WTC11 (cell line): ENCODE measurements around the gene PANX2. TPM values are rescaled to one million over a fixed set of nuclear protein-coding genes. Genes with fewer than 3 reads are reported as not detected.

ENCODE experiments used
- ATAC-seq: fragments of 200-7000 bp; cut with Tn5 transposase; 2 replicates; pipeline ENCODE4 v1.10.0; 2021; ENCODE audit warnings: mild to moderate bottlenecking, moderate library complexity
- CTCF ChIA-PET: fragments of 300-600 bp; sonication (Branson Sonifier 250); formaldehyde crosslinking; loops from one replicate; lab custom pipeline; 2021; ENCODE audit warnings: antibody characterized with exemption; lab: Charles Lee
- POLR2A ChIA-PET: fragments of 350-600 bp; sonication (Branson Sonifier 250); formaldehyde crosslinking; loops from one replicate; lab custom pipeline; 2021; ENCODE audit warnings: antibody characterized with exemption; lab: Charles Lee
- DNase-seq: peaks from one replicate; pipeline ENCODE4 v3.0.0; 2021; ENCODE audit warnings: low spot score
- H3K27ac Mint-ChIP-seq: 2 replicates; pipeline ENCODE4 v1.8.0; 2021; ENCODE audit warnings: mixed read lengths
- H3K27me3 Mint-ChIP-seq: 2 replicates; pipeline ENCODE4 v1.8.0; 2021; ENCODE audit warnings: low read depth, mild to moderate bottlenecking, moderate library complexity, mixed read lengths
- H3K36me3 Mint-ChIP-seq: 2 replicates; pipeline ENCODE4 v1.8.0; 2021; ENCODE audit warnings: mixed read lengths
- H3K4me1 Mint-ChIP-seq: 2 replicates; pipeline ENCODE4 v1.8.0; 2022; ENCODE audit warnings: mixed read lengths
- H3K4me3 Mint-ChIP-seq: 2 replicates; pipeline ENCODE4 v1.8.0; 2021; ENCODE audit warnings: mild to moderate bottlenecking, moderate library complexity, mixed read lengths
- H3K9me3 Mint-ChIP-seq: 2 replicates; pipeline ENCODE4 v1.8.0; 2021; ENCODE audit warnings: mixed read lengths
- CREB1 ChIP-seq: sonication (generic); formaldehyde crosslinking; IDR thresholded peaks from 2 replicates; pipeline ENCODE4 v1.8.0; 2023; ENCODE audit warnings: mild to moderate bottlenecking, missing genetic modification reagents
- FOXP1 ChIP-seq: sonication (generic); formaldehyde crosslinking; IDR thresholded peaks from 2 replicates; pipeline ENCODE4 v1.8.0; 2022; ENCODE audit warnings: missing genetic modification reagents, mild to moderate bottlenecking, moderate library complexity, borderline replicate concordance
- FOXP4 ChIP-seq: sonication (generic); formaldehyde crosslinking; IDR thresholded peaks from 2 replicates; pipeline ENCODE4 v1.8.0; 2022; ENCODE audit warnings: mild to moderate bottlenecking, missing genetic modification reagents
- HMGA2 ChIP-seq: fragments of 250-450 bp; sonication (Bioruptor Pico); IDR thresholded peaks from 2 replicates; pipeline ENCODE4 v1.4.0; 2021; ENCODE audit warnings: mild to moderate bottlenecking, moderate library complexity
- JUN ChIP-seq: sonication (generic); formaldehyde crosslinking; IDR thresholded peaks from 2 replicates; pipeline ENCODE4 v1.8.0; 2023; ENCODE audit warnings: mild to moderate bottlenecking, missing genetic modification reagents
- KAT7 ChIP-seq: sonication (generic); formaldehyde crosslinking; IDR thresholded peaks from 2 replicates; pipeline ENCODE4 v1.8.1; 2023; ENCODE audit warnings: missing genetic modification reagents, mild to moderate bottlenecking, borderline replicate concordance
- NR2C2 ChIP-seq: sonication (generic); formaldehyde crosslinking; IDR thresholded peaks from 2 replicates; pipeline ENCODE4 v1.8.0; 2022; ENCODE audit warnings: mild to moderate bottlenecking, missing genetic modification reagents
- OVOL2 ChIP-seq: fragments of 250-450 bp; sonication (Bioruptor Pico); IDR thresholded peaks from 2 replicates; pipeline ENCODE4 v1.9.0; 2021; ENCODE audit warnings: mild to moderate bottlenecking, borderline replicate concordance
- TCF7 ChIP-seq: sonication (generic); formaldehyde crosslinking; IDR thresholded peaks from 2 replicates; pipeline ENCODE4 v1.8.0; 2022; ENCODE audit warnings: mild to moderate bottlenecking, low read depth, missing genetic modification reagents, moderate library complexity
- TEAD1 ChIP-seq: sonication (generic); formaldehyde crosslinking; IDR thresholded peaks from 2 replicates; pipeline ENCODE4 v1.8.0; 2022; ENCODE audit warnings: mild to moderate bottlenecking, missing genetic modification reagents
- TEAD4 ChIP-seq: sonication (generic); formaldehyde crosslinking; IDR thresholded peaks from 2 replicates; pipeline ENCODE4 v1.8.0; 2022; ENCODE audit warnings: mild to moderate bottlenecking, missing genetic modification reagents
- ZBTB43 ChIP-seq: sonication (generic); formaldehyde crosslinking; IDR thresholded peaks from 2 replicates; pipeline ENCODE4 v1.8.1; 2023; ENCODE audit warnings: mild to moderate bottlenecking, missing genetic modification reagents
- ZNF219 ChIP-seq: sonication (generic); formaldehyde crosslinking; IDR thresholded peaks from 2 replicates; pipeline ENCODE4 v1.8.0; 2023; ENCODE audit warnings: missing genetic modification reagents, mild to moderate bottlenecking, borderline replicate concordance
- ZNF317 ChIP-seq: sonication (generic); formaldehyde crosslinking; IDR thresholded peaks from 2 replicates; pipeline ENCODE4 v1.8.1; 2023; ENCODE audit warnings: low read depth, mild to moderate bottlenecking, moderate library complexity, missing genetic modification reagents, borderline replicate concordance
- total RNA-seq: library from RNA; stranded (reverse); gene quantifications from 3 replicates; pipeline ENCODE4 v1.2.3, GENCODE V29; 2021
- TF ChIP-seq, protein P1 (sequence below): fragments of 250-450 bp; sonication (Bioruptor Pico); IDR thresholded peaks from 2 replicates; pipeline ENCODE4 v1.9.0; 2021; ENCODE audit warnings: moderate library complexity, mild to moderate bottlenecking, inconsistent platforms, borderline replicate concordance
- TF ChIP-seq, protein P2 (sequence below): fragments of 200-600 bp; IDR thresholded peaks from 2 replicates; pipeline ENCODE4 v1.8.0; 2022; ENCODE audit warnings: antibody characterized with exemption
- TF ChIP-seq, protein P3 (sequence below): sonication (generic); formaldehyde crosslinking; IDR thresholded peaks from 2 replicates; pipeline ENCODE4 v1.8.1; 2023; ENCODE audit warnings: mild to moderate bottlenecking, missing genetic modification reagents, borderline replicate concordance

Gene PANX2
- total RNA-seq, 1 experiment from 2014 or later: 10.2 TPM

GRCh38 chr22:50157709-50158375 lies 12.7 kb upstream of the PANX2 start (continued):
- TF ChIP-seq, protein P1, sequence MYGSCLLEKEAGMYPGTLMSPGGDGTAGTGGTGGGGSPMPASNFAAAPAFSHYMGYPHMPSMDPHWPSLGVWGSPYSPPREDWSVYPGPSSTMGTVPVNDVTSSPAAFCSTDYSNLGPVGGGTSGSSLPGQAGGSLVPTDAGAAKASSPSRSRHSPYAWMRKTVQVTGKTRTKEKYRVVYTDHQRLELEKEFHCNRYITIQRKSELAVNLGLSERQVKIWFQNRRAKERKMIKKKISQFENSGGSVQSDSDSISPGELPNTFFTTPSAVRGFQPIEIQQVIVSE (CRISPR knock-in tag): no peak
- TF ChIP-seq OVOL2 (CRISPR knock-in tag) (no peak), TEAD4 (CRISPR knock-in tag) (no peak), TCF7 (CRISPR knock-in tag) (no peak)

DNA sequence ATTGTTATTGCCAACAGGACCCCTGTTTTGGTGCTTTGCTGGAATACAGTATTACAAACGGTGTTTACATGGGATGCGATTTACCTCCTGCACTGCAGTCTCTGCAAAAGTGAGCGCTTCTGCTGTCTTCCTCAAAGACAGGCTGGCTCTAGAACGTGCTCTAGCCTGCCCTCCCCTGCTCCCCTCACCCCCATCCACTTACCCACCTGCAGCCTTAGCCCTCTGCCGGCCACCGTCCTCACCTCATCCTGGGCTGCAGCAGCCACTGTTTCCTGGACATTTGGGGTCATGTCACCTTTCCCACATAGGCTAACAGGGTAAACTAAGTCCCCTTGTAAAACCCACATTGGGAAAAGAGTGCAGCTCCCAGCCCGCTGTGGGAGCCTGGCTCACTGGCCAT lies 9.6 kb upstream of the PANX2 start:
- Mint-ChIP-seq H3K27ac (no peak overlapping the region), H3K36me3 (no peaks in the 10 kb centered on the region), H3K4me1 (peaks cover 7% of the 10 kb centered on the region), H3K9me3 (no peaks in the 10 kb centered on the region), H3K4me3 (no peak overlapping the region), H3K27me3 (no peaks in the 10 kb centered on the region; the same call in 1 of the 2 replicates)
- ChIA-PET CTCF (interaction anchor here (1.1 kb wide), 1 partner anchor 12 kb away, joined by 4 read pairs; no protein-coding TSS in a partner anchor), POLR2A (no interaction called here)
- no peak for TF ChIP-seq OVOL2 (CRISPR knock-in tag)
- no peak for TF ChIP-seq TEAD1 (CRISPR knock-in tag)
- DNase-seq (no peak), ATAC-seq (0 out of 2 replicates have a peak, but pooled peaks have one; percentile 28)

- H3K27me3 Mint-ChIP-seq: no peaks in the 10 kb centered on the region; the same call in 1 of the 2 replicates
- no peak overlapping the region for H3K4me3 Mint-ChIP-seq
- ChIA-PET POLR2A (no interaction called here), CTCF (interaction anchor here (1.1 kb wide), 1 partner anchor 13 kb away, joined by 4 read pairs; no protein-coding TSS in a partner anchor)
- TF ChIP-seq NR2C2 (CRISPR knock-in tag) (no peak), FOXP1 (CRISPR knock-in tag) (peak; percentile 44; the same call in 1 of the 2 replicates), ZNF317 (CRISPR knock-in tag) (no peak)
- no peaks in the 10 kb centered on the region for H3K36me3 Mint-ChIP-seq
- H3K27ac Mint-ChIP-seq: no peak overlapping the region
- peaks cover 7% of the 10 kb centered on the region for H3K4me1 Mint-ChIP-seq
- ATAC-seq (no peak), DNase-seq (no peak)
- H3K9me3 Mint-ChIP-seq: no peaks in the 10 kb centered on the region
Measured at GRCh38 chr22:50161508-50162390, 8.8 kb upstream of the PANX2 start.

DNA sequence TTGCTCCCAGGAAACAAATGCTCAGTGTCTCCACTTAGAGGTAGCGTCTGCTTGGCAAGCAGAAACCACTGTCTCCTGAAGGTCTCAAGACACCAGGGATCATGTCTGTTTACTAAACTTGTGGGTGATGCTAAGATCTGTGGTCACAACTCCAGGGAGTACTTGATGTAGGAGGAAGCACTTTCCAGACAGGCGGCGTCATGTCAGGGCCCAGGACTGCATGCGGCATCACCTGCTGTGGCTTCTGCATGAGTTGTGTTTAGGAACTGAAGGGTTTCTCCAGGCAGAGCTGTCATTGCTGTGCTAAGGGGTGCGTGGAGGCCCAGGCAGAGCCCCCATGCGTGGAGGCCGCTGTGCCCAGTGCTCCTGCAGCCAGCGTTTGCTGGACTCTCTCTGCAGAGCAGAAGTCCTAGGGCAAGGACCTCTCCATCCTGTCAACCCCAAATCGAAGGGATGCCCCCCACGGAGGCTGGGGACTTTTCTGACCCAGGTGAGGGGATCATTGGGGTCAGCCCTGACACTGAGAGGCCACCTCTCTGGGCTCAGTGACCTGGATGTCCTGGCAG lies 8.1 kb upstream of the PANX2 start:
- H3K27ac Mint-ChIP-seq: no peak overlapping the region; the same call in 1 of the 2 replicates
- ChIA-PET POLR2A (no interaction called here), CTCF (interaction anchor here (1.1 to 1.7 kb wide), 2 partner anchors 13 to 20 kb away, joined by 4 read pairs; no protein-coding TSS in a partner anchor)
- TF ChIP-seq CREB1 (CRISPR knock-in tag): no peak
- TF ChIP-seq KAT7: no peak
- no peak for TF ChIP-seq ZNF219
- TF ChIP-seq ZBTB43 (CRISPR knock-in tag): no peak
- TF ChIP-seq, protein P2, sequence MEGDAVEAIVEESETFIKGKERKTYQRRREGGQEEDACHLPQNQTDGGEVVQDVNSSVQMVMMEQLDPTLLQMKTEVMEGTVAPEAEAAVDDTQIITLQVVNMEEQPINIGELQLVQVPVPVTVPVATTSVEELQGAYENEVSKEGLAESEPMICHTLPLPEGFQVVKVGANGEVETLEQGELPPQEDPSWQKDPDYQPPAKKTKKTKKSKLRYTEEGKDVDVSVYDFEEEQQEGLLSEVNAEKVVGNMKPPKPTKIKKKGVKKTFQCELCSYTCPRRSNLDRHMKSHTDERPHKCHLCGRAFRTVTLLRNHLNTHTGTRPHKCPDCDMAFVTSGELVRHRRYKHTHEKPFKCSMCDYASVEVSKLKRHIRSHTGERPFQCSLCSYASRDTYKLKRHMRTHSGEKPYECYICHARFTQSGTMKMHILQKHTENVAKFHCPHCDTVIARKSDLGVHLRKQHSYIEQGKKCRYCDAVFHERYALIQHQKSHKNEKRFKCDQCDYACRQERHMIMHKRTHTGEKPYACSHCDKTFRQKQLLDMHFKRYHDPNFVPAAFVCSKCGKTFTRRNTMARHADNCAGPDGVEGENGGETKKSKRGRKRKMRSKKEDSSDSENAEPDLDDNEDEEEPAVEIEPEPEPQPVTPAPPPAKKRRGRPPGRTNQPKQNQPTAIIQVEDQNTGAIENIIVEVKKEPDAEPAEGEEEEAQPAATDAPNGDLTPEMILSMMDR: no peak
- no peak for TF ChIP-seq FOXP4 (CRISPR knock-in tag)
- TF ChIP-seq HMGA2: no peak
- TF ChIP-seq, protein P3, sequence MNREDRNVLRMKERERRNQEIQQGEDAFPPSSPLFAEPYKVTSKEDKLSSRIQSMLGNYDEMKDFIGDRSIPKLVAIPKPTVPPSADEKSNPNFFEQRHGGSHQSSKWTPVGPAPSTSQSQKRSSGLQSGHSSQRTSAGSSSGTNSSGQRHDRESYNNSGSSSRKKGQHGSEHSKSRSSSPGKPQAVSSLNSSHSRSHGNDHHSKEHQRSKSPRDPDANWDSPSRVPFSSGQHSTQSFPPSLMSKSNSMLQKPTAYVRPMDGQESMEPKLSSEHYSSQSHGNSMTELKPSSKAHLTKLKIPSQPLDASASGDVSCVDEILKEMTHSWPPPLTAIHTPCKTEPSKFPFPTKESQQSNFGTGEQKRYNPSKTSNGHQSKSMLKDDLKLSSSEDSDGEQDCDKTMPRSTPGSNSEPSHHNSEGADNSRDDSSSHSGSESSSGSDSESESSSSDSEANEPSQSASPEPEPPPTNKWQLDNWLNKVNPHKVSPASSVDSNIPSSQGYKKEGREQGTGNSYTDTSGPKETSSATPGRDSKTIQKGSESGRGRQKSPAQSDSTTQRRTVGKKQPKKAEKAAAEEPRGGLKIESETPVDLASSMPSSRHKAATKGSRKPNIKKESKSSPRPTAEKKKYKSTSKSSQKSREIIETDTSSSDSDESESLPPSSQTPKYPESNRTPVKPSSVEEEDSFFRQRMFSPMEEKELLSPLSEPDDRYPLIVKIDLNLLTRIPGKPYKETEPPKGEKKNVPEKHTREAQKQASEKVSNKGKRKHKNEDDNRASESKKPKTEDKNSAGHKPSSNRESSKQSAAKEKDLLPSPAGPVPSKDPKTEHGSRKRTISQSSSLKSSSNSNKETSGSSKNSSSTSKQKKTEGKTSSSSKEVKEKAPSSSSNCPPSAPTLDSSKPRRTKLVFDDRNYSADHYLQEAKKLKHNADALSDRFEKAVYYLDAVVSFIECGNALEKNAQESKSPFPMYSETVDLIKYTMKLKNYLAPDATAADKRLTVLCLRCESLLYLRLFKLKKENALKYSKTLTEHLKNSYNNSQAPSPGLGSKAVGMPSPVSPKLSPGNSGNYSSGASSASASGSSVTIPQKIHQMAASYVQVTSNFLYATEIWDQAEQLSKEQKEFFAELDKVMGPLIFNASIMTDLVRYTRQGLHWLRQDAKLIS (CRISPR knock-in tag): no peak
- TF ChIP-seq JUN (CRISPR knock-in tag): no peak

More for the DNA sequence above, 8.1 kb upstream of the PANX2 start:
- peaks cover 7% of the 10 kb centered on the region for H3K4me1 Mint-ChIP-seq
- no peak overlapping the region for H3K4me3 Mint-ChIP-seq
- DNase-seq (no peak), ATAC-seq (no peak)
- peaks cover under 1% of the 10 kb centered on the region for H3K27me3 Mint-ChIP-seq
- H3K36me3 Mint-ChIP-seq: no peaks in the 10 kb centered on the region
- no peaks in the 10 kb centered on the region for H3K9me3 Mint-ChIP-seq
